RPMI7951 (cell line): ENCODE results near the gene HOXB6. TPM values are rescaled to one million over a fixed set of nuclear protein-coding genes. Genes with fewer than 3 reads are reported as not detected.
A peak's percentile ranks its signal among the peaks of the same experiment; 100 is the strongest.

Experiments
- DNase-seq: peaks from one replicate; pipeline ENCODE4 v3.0.0-alpha.2; 2012; ENCODE audit warnings: low read depth
- total RNA-seq: library from RNA; depleted of rRNA; stranded (reverse); fragments of >200 nt; shearing (Covaris generic); gene quantifications from 2 replicates; pipeline ENCODE4 v1.2.3, GENCODE V29; 2014

The HOXB6 gene
- total RNA-seq, 1 experiment from 2014 or later = 4.8 TPM

DNA sequence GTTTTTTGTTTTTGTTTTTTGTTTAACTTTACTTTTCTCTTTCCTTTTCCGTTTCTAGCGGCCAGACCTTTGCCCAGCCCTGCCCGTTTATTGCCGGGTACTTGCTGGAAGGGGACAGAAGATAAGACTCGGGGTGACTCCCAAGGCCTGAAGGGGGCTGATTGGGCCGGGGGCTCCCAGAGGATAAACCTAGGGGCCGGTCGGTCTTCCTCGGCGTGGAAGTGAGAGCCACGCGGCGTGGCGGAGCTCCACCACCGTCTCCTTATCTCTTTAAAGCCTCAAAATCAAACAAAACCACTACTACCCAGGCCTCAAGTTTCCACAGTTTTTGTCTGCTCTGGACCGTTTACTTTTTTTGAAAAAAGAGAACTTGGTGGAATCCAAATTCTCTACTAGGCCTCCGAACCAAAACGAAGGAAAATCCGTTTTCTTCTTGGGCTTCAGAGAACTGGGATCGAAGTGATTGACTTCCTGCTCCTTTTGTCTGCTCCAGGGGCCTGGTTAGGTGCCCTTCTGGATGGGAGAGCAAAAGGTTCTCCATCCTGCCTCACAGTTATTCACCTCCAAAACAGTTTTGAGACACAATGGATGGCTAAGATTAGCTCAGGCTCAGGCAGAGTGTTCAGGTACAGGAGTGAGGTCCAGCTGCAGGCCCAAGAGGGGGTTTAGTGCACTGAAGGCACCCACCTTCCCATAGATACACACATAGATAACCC lies 29.9 kb upstream of the HOXB6 start:
- no peak for DNase-seq

DNA sequence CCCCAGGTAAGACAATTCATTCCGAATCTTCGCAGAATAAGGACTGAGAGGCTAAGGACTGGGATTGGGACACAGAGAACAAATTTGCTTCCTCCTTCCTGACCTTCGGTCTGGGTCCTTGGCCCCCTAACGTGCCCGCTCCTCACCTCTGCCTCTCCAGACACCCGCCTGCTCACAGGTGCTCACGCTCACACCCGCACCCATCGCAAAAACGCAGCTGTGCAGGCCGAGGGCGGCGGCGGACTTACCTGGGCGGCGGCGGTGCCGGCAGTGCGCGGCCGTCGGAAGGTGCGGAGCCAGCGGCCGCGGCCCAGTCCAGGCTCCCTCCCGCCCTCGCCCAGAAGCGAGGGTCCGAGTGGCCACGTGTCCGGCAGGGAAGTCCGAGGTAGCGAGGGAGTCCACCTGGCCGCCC lies 28.5 kb upstream of the HOXB6 start:
- DNase-seq = no peak

DNA sequence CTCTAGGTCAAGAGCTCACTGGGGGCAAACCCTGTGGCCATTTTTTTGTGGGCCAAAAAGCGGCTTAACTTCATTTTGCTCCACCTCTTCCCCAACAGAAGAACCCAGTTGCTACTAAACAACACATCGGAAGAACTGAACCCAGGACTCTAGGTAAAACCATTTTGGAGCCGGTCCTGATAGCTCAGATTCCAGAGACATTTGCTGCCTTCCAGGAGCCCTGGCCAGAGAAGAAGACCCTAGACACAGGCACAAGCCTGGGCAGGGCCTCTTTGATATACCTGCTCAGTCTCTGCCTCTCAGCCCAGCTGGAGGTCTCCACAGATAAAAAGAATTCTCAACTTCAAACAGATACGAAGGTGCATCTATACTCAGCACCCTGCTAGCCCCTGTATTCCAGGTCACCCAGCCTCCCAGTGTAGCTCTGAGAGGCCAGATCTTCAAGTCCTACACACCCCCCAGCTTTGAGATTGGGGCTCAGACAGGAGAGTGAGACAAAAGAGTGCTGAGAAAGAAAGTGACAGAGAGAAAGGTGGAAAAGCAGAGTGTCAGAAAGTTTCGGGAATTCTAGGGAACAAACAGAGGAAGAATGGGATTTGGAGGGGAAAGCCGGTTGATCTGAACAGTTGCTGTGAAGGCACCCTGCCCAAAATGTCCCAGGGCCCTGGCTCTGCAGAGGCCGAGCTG lies 27.9 kb upstream of the HOXB6 start:
- no peak for DNase-seq

DNA sequence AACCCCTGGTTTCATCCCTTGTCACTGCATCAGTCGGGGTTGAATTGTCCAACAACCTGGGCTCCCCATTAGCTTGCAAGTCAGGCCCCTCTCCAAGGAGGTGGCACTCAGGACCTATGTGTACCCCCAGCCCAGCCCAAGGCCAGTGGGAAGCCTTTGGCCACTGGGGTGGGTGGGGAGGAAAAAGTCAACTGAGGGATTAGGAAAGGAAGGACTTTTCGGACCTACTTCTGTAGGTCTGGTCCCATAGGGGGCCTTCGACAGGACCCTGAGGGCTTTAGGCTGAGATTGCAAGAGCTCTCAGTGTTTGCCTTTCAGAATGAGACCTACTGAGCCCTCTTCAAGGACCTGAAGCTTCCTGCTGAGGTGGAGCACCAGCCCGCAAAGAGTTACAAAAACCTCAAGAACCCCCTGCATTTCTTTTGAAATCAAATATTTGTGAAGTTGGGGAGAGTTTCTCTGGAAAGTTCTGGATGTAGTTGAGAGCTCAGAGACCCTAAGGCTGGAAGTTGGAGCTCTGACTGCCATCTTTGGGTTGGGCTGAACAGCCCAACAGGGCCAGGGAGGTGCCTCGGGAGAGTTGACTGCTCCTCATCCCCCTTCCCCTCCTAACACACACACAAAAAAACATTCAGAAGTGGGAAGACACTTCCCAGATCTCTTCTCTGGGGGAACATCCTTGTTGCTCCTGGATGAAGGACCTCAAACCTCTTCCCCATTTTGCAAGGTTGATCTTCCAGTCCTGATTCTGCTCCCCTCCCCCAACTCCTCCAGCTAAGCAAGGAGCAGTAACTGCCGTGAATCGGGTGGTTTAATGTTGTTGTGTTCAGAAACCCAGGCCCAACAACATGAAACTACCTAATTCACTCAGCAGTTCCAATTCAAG lies 27.1 kb upstream of the HOXB6 start:
- no peak for DNase-seq

DNA sequence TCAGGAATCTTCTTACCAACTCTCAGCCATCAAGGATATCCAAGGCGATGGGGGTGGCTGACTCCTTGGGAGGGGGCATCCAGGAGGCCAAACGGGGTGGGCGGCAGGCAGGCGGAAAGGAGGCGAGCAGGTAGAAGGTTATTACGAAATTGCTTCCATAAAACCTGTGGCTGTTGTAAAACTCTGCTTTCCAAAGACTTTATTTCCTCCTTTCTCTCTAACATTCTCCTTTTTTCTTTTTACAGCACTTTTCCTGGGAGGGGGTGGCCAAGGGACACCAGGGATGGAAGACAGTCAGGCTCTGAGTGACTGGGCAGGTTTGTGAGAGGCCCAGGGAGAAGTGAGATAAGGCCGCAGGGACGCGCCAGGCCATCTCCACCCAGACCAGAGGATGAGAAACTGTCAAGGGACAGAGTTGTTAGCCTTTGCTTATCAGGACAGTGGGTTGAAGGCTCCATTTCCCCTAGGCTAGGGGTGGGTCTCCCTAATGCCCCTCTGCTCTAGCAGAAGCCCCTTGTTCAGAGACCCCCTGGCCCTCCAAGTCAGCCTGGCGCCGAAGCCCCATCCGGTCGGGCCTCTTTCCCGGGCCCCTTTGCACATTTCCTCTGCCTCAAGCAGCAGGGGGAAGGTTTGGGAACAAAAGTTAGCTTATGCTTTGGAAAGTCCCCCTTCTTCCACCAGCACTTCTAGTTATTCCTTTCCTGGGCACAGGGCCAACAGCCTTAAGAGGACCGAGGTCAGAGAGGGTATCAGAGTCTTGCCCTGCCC lies 26.3 kb upstream of the HOXB6 start:
- no peak for DNase-seq

DNA sequence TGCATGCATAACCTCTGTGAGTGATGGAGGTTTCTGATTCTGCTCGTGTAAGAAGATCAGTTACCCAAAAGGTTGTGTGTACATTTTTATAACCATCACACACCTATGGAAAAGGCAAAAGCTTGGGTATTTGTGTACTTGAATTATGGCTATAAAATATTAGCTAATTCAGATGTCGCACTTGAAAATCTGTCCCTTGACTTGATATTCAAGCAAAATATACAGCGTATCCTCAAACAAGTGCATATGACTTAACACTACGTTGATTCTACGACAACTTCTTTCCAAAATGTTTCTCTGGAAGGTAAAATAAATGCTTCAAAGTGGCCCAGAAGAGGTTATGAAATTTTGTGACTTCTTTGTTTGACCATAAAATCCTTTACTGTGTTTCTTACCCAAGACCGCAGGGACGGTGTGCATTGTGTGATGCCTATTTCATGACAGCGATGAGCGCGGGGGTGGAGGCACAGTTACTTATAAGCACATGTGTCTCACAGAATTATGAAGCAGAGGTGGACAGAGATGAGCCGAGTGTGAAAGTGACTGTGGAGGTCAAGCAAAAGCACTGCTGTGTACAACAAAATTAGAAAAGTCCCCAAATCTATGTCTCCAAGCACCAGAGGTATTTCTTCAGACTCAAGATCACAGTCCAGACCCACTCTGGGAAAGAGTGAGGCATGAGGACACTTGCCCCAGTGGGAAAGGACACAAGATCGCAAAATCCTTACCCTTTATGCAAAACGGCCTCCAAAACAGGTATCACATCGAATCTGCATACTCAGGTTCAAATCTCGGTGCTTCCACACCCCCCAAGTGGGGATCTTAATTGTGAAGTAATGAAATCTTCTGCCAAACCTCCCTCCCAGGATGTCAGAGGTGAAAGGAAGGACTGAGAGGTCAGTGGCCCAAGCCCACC lies 25.5 kb upstream of the HOXB6 start:
- no peak for DNase-seq

DNA sequence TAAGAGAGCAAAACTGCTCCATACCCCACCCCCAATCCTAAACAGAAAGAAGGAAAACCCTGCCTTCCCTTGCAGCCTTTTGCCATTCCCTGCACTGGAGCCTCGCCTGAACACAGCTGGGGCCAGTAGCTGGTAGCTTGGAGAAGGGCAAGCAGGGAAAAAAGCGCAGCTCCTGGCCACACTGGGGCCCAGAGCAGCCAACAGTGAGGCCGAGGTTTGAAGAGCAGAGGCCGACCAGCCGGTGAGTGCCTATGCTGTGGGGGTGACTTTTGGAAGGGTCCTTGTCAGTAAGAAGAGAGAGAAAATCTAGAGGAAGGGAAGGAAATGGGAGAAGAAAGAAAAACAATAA lies 24.6 kb upstream of the HOXB6 start:
- DNase-seq = no peak

- no peak for DNase-seq
Observed at GRCh38 chr17:48628649-48629410, 24.0 kb upstream of the HOXB6 start.

DNA sequence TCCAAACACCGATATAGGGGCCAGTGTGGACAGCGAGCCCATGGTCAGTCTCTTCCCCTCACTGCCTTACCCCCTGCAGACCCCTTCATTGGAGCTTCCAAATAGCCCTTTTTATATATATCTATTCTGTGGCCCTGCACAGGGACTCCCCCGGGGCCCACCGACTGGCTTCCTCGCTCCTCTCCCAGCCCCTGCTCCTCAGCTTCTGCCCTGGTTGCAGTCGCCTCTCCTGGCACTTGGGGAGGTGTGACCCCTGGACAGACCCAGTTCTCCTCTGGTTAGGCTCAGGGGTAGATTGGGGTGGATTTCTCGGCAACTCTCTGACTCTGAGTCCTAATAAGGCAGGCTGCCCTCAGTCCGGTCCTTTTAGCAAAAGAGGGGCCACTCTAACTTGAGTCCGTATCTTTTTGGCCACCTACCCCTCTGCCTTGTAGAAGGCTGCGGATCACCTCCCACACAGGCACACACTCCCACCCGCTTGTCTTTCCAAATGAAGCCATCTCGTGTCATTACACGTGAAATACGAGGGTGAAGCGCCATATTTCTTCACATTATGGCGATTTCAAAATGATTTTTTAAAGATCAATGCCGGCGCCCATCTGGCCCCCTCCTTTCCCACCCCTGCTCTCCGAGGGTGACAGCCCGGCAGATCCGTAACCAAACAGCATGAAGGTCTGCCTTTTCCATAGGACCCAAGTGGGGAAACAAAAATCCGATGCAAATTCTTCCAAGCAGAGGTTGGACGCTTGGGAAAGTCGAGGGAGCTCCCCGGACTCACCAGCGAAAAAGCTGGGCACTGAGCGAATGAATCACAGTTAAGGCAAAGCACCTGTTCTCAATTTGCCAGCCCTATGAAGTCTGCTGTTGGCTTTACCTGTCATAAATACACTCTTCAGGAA lies 23.1 kb upstream of the HOXB6 start:
- no peak for DNase-seq

- no peak for DNase-seq
Observed at GRCh38 chr17:48627118-48627597, 22.4 kb upstream of the HOXB6 start.

DNA sequence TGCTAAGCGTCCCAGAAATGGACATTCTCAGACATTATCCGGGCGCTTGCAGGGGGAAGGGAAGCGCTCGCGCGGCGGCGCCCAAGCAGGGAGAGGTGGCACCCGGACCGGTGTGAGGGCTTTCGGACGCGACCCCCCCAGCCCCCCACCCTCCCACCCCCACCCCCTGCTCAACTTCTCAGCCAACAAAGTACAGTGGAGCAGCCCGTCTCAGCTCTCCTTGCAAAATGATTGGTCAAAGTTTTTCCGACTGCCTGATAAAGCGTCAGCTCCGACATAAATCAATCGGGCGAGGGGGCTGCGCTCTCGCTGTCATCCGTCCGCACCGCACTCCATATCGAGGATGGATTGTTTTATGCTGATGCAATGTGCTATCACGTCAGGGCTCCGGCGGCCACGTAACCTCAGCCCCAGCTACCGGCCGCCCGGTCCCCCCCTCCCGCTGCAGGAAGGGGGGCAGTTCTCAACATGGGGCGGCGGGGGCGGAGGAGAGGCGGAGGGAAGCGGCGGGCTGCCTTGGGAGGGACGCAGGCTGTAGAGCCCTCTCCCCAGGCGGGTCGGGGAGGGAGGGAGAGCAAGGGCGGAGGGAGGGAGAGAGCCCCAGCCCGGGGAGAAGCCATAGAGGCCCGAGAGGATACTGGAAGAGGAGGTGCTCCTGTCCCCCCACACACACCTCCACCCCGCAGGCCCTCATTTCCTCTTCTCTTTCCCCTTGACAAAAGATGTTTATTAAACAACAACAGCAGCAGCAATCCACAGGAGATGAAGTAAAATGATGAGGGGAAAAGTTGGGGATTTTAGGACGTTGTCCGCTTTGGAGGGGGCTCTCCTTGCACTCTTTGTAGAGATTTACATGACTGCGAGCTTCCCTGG lies 21.7 kb upstream of the HOXB6 start, which contains the start of gene HOXB9:
Gene HOXB9, minus strand, starts transcription at position 114 of the 873 bp plus-strand sequence. Its CDS starts 89 bp downstream, at position 25.
- peak; percentile 61 for DNase-seq

- peak; percentile 32 for DNase-seq
Observed at GRCh38 chr17:48625495-48626244, 20.9 kb upstream of the HOXB6 start.

DNA sequence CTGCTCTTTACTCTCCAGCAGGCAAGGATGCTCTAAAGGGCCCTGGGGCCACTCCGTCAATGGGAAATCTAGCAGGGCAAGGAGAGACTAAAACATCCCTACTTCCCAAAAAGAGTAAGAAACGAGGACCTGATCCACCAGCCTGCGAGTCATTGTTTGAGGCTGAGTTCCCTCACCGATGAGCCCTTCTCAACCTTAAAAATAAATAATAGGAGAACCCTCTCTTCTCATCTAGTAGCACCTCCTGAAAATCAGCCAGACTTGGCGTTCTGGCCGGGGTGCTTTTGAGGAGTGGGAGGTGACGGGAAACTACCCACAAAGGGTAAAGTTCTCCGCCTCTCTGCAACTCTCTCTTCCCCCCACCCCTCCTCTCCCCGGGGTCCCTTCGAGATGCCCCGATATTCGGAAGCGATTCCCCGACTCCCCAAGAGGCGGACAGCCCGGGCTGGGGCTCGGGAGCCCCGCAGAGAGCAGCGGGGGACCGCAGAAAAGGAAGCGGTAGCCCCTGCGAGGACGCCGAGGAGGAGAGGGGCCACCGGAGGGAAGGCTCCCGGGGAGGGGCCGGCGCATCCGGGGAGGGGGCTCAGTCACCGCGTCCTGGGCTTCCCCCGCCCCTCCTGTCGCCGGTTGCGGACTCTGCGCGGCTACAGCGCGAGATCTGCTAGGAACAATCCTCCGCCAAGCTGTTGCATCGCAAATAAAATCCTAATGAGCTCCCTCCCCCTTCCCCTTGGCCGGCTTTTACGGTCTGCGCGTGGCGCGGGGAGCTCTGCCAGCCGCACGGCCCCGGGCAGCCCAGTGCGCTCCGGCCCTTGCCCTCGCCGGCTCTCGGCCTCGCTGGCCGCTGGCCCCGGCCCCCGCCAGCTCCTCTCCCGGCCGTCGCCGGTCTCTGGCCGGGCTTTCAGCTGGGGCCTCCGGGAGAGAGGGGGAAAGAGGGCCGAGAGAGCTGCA lies 20.0 kb upstream of the HOXB6 start:
- DNase-seq = peak; percentile 35

DNA sequence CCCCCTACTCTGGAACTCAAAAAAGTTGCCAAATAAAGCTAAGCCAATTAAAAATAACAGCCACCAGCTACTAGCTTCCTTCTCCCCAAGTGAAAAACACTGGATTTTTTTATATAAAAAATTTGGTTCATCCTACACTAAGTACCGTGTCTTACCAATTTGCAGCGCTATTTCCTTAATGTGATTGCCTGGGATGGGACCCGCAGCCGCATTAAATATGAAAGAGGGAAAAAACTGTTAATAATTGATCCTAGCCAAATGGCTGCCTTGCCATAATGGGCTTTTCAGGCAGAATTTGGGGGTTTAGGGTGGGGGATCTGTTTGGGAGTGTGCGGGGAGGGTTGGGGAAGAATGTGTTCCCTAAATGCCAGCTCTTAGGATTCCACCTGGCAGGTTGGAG lies 19.3 kb upstream of the HOXB6 start:
- DNase-seq = no peak

GRCh38 chr17:48623583-48623982 lies 18.8 kb upstream of the HOXB6 start:
- DNase-seq = no peak

- DNase-seq = no peak
Observed at GRCh38 chr17:48622857-48623256, 18.1 kb upstream of the HOXB6 start.
